H1 (cell line): ENCODE results near the gene FAM50B. TPM values are rescaled to one million over a fixed set of nuclear protein-coding genes. Genes with fewer than 3 reads are reported as not detected.
A peak's percentile ranks its signal among the peaks of the same experiment; 100 is the strongest.

Experiments
- CTCF ChIA-PET: fragments of 300-600 bp; sonication (Branson Sonifier 250); formaldehyde crosslinking; loops from one replicate; lab custom pipeline; 2021; ENCODE audit not compliant: partially characterized antibody; lab: Charles Lee
- POLR2A ChIA-PET: fragments of 300-600 bp; sonication (Branson Sonifier 250); formaldehyde crosslinking; loops from one replicate; lab custom pipeline; 2021; ENCODE audit warnings: inconsistent platforms; ENCODE audit not compliant: partially characterized antibody; lab: Charles Lee
- DNase-seq, 2 experiments: peaks; one replicate each; pipeline versions ENCODE4 v3.0.0 to v3.0.0-alpha.2; 2010 to 2022; ENCODE audit warnings: low spot score in 2 of 2, low read depth in 1 of 2, mixed read lengths in 1 of 2
- FAIRE-seq: peaks from 2 replicates; lab custom pipeline; 2011; peaks lifted over from hg19 to GRCh38; lab: Jason Lieb, UNC
- H2AFZ ChIP-seq: 2 replicates; pipeline ENCODE4 v1.8.1; 2012; ENCODE audit warnings: low read length, inconsistent platforms
- H2AK5ac ChIP-seq: 2 replicates; pipeline ENCODE4 v1.6.1; 2013; ENCODE audit warnings: low read depth, low read length
- H2BK120ac ChIP-seq: replicated peaks from 2 replicates; pipeline ENCODE3; 2013; ENCODE audit warnings: low read depth, low read length, inconsistent platforms
- H2BK12ac ChIP-seq: 2 replicates; pipeline ENCODE4 v1.6.1; 2013; ENCODE audit warnings: low read depth, low read length
- H2BK15ac ChIP-seq: 2 replicates; pipeline ENCODE4 v1.6.1; 2013; ENCODE audit warnings: low read length
- H2BK20ac ChIP-seq: 2 replicates; pipeline ENCODE4 v1.6.1; 2013; ENCODE audit warnings: low read length
- H2BK5ac ChIP-seq: 2 replicates; pipeline ENCODE4 v1.6.1; 2013; ENCODE audit warnings: low read depth, low read length
- H3K14ac ChIP-seq: 2 replicates; pipeline ENCODE4 v1.6.1; 2013; ENCODE audit warnings: inconsistent platforms; ENCODE audit not compliant: insufficient read length
- H3K18ac ChIP-seq: 2 replicates; pipeline ENCODE4 v1.6.1; 2013; ENCODE audit warnings: low read length; ENCODE audit errors: extremely low read depth
- H3K23ac ChIP-seq: 2 replicates; pipeline ENCODE4 v1.6.1; 2013; ENCODE audit warnings: inconsistent platforms; ENCODE audit not compliant: insufficient read length
- H3K23me2 ChIP-seq: 2 replicates; pipeline ENCODE4 v1.6.1; 2013; ENCODE audit warnings: low read depth, low read length
- H3K27ac ChIP-seq: 2 replicates; pipeline ENCODE4 v1.6.1; 2011; ENCODE audit warnings: low read depth, low read length, inconsistent platforms
- H3K27me3 ChIP-seq, 4 experiments: replicated peaks in 1 of 4; 1 replicate in 1 of 4; 2 replicates in 3 of 4; pipeline versions ENCODE4 v1.6.1 to v1.8.1; 2011 to 2013; ENCODE audit warnings: low read length in 3 of 4, mild to moderate bottlenecking in 3 of 4, inconsistent platforms in 2 of 4, mixed read lengths in 2 of 4, moderate library complexity in 1 of 4; ENCODE audit not compliant: control insufficient read depth in 3 of 4, insufficient read depth in 3 of 4; ENCODE audit errors: extremely low read depth in 1 of 4
- H3K36me3 ChIP-seq, 4 experiments: 2 replicates each; pipeline versions ENCODE4 v1.6.1 to v1.8.1; 2011 to 2013; ENCODE audit warnings: mild to moderate bottlenecking in 4 of 4, low read length in 3 of 4, moderate library complexity in 2 of 4, control low read depth in 1 of 4, inconsistent platforms in 1 of 4; ENCODE audit not compliant: insufficient read depth in 4 of 4, control insufficient read depth in 2 of 4
- H3K4ac ChIP-seq: replicated peaks from 2 replicates; pipeline ENCODE3; 2013; ENCODE audit warnings: low read length, low read depth, mixed read lengths, inconsistent platforms; ENCODE audit not compliant: insufficient read length
- H3K4me1 ChIP-seq, 4 experiments: replicated peaks in 1 of 4; 1 replicate in 1 of 4; 2 replicates in 3 of 4; pipeline versions ENCODE4 v1.6.1 to v1.8.1; 2011 to 2013; ENCODE audit warnings: low read length in 3 of 4, inconsistent platforms in 2 of 4, mixed read lengths in 1 of 4; ENCODE audit not compliant: insufficient read depth in 4 of 4, control insufficient read depth in 3 of 4
- H3K4me2 ChIP-seq, 2 experiments: 2 replicates each; pipeline versions ENCODE4 v1.6.1 to v1.8.1; 2011 to 2013; ENCODE audit warnings: low read depth in 2 of 2, low read length in 2 of 2, control low read depth in 1 of 2, inconsistent platforms in 1 of 2, mild to moderate bottlenecking in 1 of 2; ENCODE audit not compliant: insufficient read depth in 1 of 2
- H3K4me3 ChIP-seq, 4 experiments: fragments of 200-600, 300-600 bp in 1 of 4; sonication (generic), shearing (Covaris generic), sonication (Bioruptor Twin) in 1 of 4; 2 replicates each; pipeline versions ENCODE4 v1.5.1 to v1.8.1; 2011 to 2016; ENCODE audit warnings: low read length in 4 of 4, low read depth in 3 of 4, control low read depth in 2 of 4, inconsistent platforms in 2 of 4, mild to moderate bottlenecking in 2 of 4, mixed read lengths in 1 of 4, moderate library complexity in 1 of 4; ENCODE audit not compliant: insufficient read depth in 2 of 4; ENCODE audit errors: extremely low read depth in 1 of 4
- H3K56ac ChIP-seq: replicated peaks from 2 replicates; pipeline ENCODE3; 2013; ENCODE audit warnings: low read depth, mild to moderate bottlenecking, mixed read lengths, low read length, inconsistent platforms; ENCODE audit not compliant: insufficient read length
- H3K79me1 ChIP-seq: 2 replicates; pipeline ENCODE4 v1.6.1; 2013; ENCODE audit warnings: low read depth, low read length, control low read depth
- H3K79me2 ChIP-seq, 2 experiments: 2 replicates each; pipeline versions ENCODE4 v1.6.1 to v1.8.1; 2012 to 2013; ENCODE audit warnings: low read length in 2 of 2, mild to moderate bottlenecking in 2 of 2, inconsistent platforms in 1 of 2; ENCODE audit not compliant: insufficient read depth in 2 of 2, control insufficient read depth in 1 of 2
- H3K9ac ChIP-seq, 4 experiments: replicated peaks in 1 of 4; 1 replicate in 1 of 4; 2 replicates in 3 of 4; pipeline versions ENCODE4 v1.6.1 to v1.8.1; 2011 to 2013; ENCODE audit warnings: low read depth in 3 of 4, low read length in 3 of 4, control low read depth in 2 of 4, mild to moderate bottlenecking in 2 of 4, moderate library complexity in 2 of 4, inconsistent platforms in 1 of 4; ENCODE audit errors: extremely low read depth in 1 of 4
- H3K9me3 ChIP-seq, 2 experiments: 2 replicates each; pipeline versions ENCODE4 v1.6.1 to v1.8.1; 2012 to 2013; ENCODE audit warnings: mild to moderate bottlenecking in 2 of 2, moderate library complexity in 2 of 2, control low read depth in 1 of 2, inconsistent platforms in 1 of 2, low read depth in 1 of 2, low read length in 1 of 2, mixed read lengths in 1 of 2; ENCODE audit not compliant: insufficient read depth in 2 of 2
- H4K20me1 ChIP-seq, 2 experiments: replicated peaks in 1 of 2; 2 replicates each; pipeline versions ENCODE3 to v1.8.1; 2011 to 2013; ENCODE audit warnings: inconsistent platforms in 2 of 2, low read length in 2 of 2, mild to moderate bottlenecking in 1 of 2; ENCODE audit not compliant: insufficient read depth in 2 of 2, control insufficient read depth in 1 of 2
- H4K5ac ChIP-seq: 2 replicates; pipeline ENCODE4 v1.6.1; 2013; ENCODE audit warnings: low read length, low read depth, mixed read lengths, inconsistent platforms; ENCODE audit not compliant: insufficient read length
- H4K8ac ChIP-seq: 2 replicates; pipeline ENCODE4 v1.8.0; 2013; ENCODE audit warnings: mild to moderate bottlenecking, moderate library complexity, low read length, inconsistent platforms; ENCODE audit not compliant: insufficient read depth; ENCODE audit errors: extremely low read depth
- H4K91ac ChIP-seq: replicated peaks from 2 replicates; pipeline ENCODE3; 2013; ENCODE audit warnings: low read length, mixed read lengths, inconsistent platforms; ENCODE audit not compliant: insufficient read length
- JUN ChIP-seq: IDR thresholded peaks from 2 replicates; pipeline ENCODE4 v1.6.1; 2011; ENCODE audit warnings: low read depth, mild to moderate bottlenecking, improper control_type of control experiment, low read length
- SP4 ChIP-seq: IDR thresholded peaks from 2 replicates; pipeline ENCODE4 v1.6.1; 2012; ENCODE audit warnings: low read length, inconsistent platforms
- WGBS, 2 experiments: shearing (Covaris generic) in 1 of 2; methylation state at CpG; one replicate each; pipeline versions ENCODE4 v1.1.6 to v1.1.7; 2013 to 2015; ENCODE audit warnings: low lambda C conversion rate in 2 of 2, mixed read lengths in 2 of 2, inconsistent platforms in 1 of 2, low coverage in 1 of 2, missing lambda C conversion rate in 1 of 2; ENCODE audit not compliant: insufficient replicate concordance in 2 of 2, insufficient coverage in 1 of 2, insufficient read length in 1 of 2; ENCODE audit errors: extremely low coverage in 1 of 2, missing lambda C conversion rate in 1 of 2; 5-methylcytosine and 5-hydroxymethylcytosine counted together
- polyA plus RNA-seq, 7 experiments: library from polyadenylated mRNA; depleted of rRNA in 3 of 7; stranded (reverse) in 5 of 7; unstranded in 2 of 7; fragments of >200 nt in 5 of 7; fragments of 200-250 nt in 2 of 7; gene quantifications; 1 replicate in 5 of 7; 2 replicates in 1 of 7; 4 replicates in 1 of 7; pipeline versions ENCODE4 v1.2.1 to v1.2.3, GENCODE V29; 2011 to 2013; ENCODE audit warnings: missing spikeins in 2 of 7, mixed read lengths in 2 of 7
- total RNA-seq: library from RNA; stranded (reverse); fragmentation: NEBNext Ultra II Directional; extraction: Animal tissue kit (Norgen Biotek cat#: 25700); gene quantifications from 2 replicates; pipeline ENCODE4 v1.2.1, GENCODE V29; 2021
- TF ChIP-seq, protein P1 (sequence below): IDR thresholded peaks from 2 replicates; pipeline ENCODE4 v1.6.1; 2012; ENCODE audit warnings: inconsistent platforms

The FAM50B gene
- total and polyA plus RNA-seq, 2 of the 8 experiments (the other 6 are each of a cell fraction or from before 2014, with no cell fraction given), result 3.1 to 3.2 TPM

GRCh38 chr6:3850451-3851203 is 1.5 kb downstream of the FAM50B start:
- TF ChIP-seq, protein P1, sequence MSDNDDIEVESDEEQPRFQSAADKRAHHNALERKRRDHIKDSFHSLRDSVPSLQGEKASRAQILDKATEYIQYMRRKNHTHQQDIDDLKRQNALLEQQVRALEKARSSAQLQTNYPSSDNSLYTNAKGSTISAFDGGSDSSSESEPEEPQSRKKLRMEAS, result no peak
- no peak for TF ChIP-seq JUN
- no peak for TF ChIP-seq SP4
- ChIA-PET CTCF (interaction anchor here (0.7 to 11.3 kb wide), 43 partner anchors 10 to 320 kb away, joined by 3 to 124 read pairs (median 11); no protein-coding TSS in a partner anchor), POLR2A (interaction anchor here (0.6 kb wide), 1 partner anchor 83 kb away, joined by 3 read pairs; no protein-coding TSS in a partner anchor)
- no peak overlapping the region for H3K9ac ChIP-seq
- no peak overlapping the region for H3K4me3 ChIP-seq
- no peaks in the 10 kb centered on the region for H3K79me1 ChIP-seq
- 89% methylated on average over 29 of the region's 33 CpGs; no CpG with 5 or more reads in 1 of the 2 experiments for WGBS, 2 experiments
- H4K5ac ChIP-seq, result no peak overlapping the region
- no peaks in the 10 kb centered on the region for H4K20me1 ChIP-seq
- H3K27me3 ChIP-seq, result 0 out of 7 replicates have a peak, but pooled peaks cover 0 to 2% (median 0%) of the 10 kb centered on the region in 4 experiments
- H4K91ac ChIP-seq, result no peak overlapping the region
- no peak overlapping the region for H3K23ac ChIP-seq
- no peak for DNase-seq
- H2BK15ac ChIP-seq, result no peak overlapping the region
- H2BK120ac ChIP-seq, result no peak overlapping the region
- no peak overlapping the region for H2AK5ac ChIP-seq
- H3K14ac ChIP-seq, result no peak overlapping the region
- H2AFZ ChIP-seq, result no peak overlapping the region
- no peak overlapping the region for H3K4ac ChIP-seq
- H3K9me3 ChIP-seq, result no peaks in the 10 kb centered on the region
- no peak overlapping the region for H4K8ac ChIP-seq
- H3K4me2 ChIP-seq, result no peak overlapping the region; a peak in 1 of 4 replicates
- H2BK12ac ChIP-seq, result peak overlapping the region; percentile 60; the same call in 1 of the 2 replicates
- H3K18ac ChIP-seq, result no peak overlapping the region
- H3K79me2 ChIP-seq, result no peaks in the 10 kb centered on the region
- H3K23me2 ChIP-seq, result peaks cover 10% of the 10 kb centered on the region; the same call in 1 of the 2 replicates
- H2BK5ac ChIP-seq, result no peak overlapping the region
- H3K27ac ChIP-seq, result no peak overlapping the region
- H2BK20ac ChIP-seq, result no peak overlapping the region
- peaks cover 0 to 10% (median 4%) of the 10 kb centered on the region in 4 experiments; a peak in 5 of 7 replicates for H3K4me1 ChIP-seq
- FAIRE-seq, result no peak
- no peaks in the 10 kb centered on the region for H3K36me3 ChIP-seq
- H3K56ac ChIP-seq, result no peak overlapping the region
